GM18508 (cell line): ENCODE data around the gene PAM16.
"Not testable (repeated sequence)": the region's sequence is repeated elsewhere in the genome, so short reads cannot be mapped to it uniquely, and the experiment has no call there.

Source experiments
- ATAC-seq: cut with Tn5 transposase; IDR thresholded peaks from one replicate; pipeline ENCODE4 v1.9.1; 2021; ENCODE audit warnings: moderate number of reproducible peaks; ENCODE audit not compliant: insufficient read depth, unreplicated experiment

Gene PAM16

DNA sequence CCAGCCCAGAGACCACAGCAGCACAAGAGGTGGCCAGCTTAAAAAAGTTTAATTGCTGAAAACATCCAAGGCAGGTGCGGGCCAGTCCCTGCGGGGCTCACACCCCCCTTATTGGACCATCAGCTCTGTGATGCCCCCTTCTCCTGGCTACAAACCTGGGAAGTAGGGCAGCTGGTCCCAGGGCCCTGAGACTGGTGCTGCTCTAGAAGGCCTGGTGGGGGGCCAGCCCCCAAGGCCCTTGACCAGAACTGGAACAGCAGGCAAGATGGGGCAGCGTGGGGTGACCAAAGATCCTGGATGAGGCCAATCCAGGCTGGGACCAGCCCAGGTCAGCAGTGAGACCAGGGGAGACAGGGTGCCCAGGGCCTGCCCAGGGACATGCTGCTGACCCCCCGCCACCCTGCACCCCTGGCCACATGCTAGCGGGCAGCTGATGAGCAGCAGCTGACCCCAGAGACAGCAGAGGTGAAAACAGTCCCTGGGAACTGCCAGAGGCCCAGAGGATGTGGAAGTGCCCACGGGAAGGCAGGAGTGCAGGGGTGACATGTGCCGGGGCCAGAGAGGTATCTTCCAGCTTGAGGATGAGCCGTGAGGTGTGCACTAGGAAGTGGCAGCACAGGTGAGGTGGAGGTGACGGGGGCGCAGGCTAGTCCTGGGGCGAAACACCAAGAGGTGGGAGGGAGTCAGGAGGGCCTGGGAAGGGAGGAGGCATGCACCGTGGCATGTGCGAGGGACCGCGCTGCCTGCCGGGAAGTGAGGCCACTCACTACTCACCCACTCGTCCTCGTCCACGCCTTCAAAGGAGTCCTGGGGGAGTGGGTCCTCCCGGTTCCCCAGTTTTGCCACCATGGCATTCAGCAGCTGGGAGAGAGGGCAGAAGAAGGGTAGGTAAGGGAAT, 3.6 kb upstream of the PAM16 start:
- no peak for ATAC-seq

DNA sequence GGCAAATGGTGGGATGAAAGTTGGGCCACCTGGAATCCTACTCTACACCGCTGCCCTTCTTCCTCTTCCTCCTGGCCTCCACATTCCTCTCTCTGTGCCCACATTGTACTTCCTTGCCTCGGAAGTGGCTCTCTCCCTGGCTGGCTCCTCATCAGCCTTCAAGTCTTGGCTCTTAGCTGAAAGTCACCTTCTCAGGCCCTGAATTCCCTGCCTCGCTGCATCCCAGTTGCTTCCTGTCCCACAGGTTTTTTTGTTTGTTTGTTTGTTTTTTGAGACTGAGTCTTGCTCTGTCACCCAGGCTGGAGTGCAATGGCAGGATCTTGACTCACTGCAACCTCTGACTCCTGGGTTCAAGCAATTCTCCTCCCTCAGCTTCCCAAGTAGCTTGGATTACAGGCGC, 2.6 kb upstream of the PAM16 start:
- no peak for ATAC-seq

DNA sequence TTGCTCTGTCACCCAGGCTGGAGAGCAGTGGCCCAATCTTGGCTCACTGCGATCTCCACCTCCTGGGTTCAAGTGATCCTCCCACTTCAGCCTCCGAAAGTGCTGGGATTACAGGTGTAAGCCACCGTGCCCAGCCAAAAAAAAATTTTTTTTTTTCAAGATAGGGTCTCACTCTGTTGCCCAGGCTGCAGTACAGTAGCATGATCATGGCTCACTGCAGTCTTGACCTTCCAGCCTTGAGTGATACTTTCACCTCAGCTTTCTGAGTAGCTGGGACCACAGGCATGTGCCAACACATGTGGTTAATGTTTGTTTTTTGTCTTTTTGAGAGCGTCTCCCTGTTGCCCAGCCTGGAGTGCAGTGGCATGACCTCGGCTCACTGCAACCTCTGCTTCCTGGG, 1.7 kb upstream of the PAM16 start:
- no peak for ATAC-seq

GRCh38 chr16:4351880-4352279, 759 bp upstream of the PAM16 start:
- no peak for ATAC-seq

DNA sequence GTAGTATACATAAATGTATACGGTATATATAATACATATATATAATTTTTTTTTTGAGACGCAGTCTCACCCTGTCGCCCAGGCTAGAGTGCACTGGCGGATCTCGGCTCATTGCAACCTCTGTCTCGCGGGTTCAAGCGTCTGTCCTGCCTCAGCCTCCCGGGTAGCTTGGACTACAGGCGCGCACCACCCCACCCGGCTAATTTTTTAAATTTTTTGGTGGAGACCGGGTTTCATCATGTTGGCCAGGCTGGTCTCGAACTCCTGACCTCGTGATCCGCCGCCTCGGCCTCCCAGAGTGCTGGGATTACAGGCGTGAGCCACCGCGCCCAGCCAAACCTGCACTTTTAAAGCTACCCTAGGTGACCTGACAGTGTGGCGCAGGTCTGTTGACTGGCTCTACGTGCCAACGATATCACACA, 745 bp downstream of the PAM16 start:
- peak; percentile 8 for ATAC-seq

DNA sequence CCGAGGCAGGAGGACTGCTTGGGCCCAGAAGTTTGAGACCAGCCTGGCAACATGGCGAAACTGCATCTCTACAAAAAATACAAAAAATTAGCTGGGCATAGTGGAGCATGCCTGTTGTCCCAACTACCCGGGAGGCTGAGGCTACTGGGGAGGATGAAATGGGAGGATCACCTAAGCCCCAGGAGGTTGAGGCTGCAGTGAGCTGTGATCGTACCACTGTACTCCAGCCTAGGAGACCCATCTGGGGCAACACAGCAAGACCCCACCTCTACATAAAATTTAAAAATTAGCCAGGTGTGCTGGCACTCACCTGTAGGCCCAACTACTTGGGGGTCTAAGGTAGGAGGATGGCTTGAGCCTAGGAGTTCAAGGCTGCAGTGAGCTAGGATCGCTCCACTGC, 1.8 kb downstream of the PAM16 start:
- ATAC-seq = no peak

GRCh38 chr16:4347765-4348509, 3.2 kb downstream of the PAM16 start:
- no peak for ATAC-seq

- no peak for ATAC-seq
Observed at GRCh38 chr16:4347010-4347409, 4.1 kb downstream of the PAM16 start.

GRCh38 chr16:4345836-4346781, 5.0 kb downstream of the PAM16 start:
- ATAC-seq = no peak

DNA sequence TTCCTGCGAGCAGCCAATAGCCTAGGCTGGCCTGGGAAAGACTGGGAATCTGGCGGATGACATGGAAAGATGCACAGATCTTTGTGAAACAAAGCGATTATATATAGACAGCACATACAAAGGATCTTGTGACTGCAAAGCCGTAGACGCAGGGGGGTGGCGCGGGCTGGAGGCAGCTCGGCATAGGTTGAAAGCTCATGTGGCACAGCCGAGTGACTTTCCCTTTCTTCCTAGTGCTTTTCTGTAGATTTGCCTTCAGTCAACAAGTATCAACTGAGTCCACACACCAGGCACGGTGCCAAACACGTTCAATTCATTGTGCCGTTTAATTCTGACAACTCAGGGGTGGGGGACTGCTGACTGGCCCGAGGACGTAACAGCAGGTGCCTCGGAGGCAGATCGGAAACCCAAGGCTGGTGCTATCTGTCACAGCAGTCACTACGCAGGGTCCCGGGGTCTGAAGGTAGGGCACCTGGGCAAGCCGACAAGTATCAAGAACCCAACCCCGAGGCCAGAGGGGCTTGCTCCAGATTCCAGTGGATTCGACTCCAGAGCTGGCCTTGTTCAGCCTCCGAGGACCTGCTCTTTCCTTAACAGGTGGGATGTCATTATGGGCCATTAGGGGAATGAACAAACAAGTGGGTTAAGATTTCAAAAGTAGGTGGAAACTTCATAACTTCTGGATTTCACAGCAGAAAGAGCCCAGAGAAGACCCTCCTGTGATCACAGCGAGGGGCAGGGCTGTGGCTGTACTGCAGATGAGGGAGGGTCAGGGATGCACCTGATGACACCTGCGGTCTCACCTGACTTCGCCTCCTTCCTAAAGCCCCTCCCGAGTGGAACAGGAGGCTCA, 5.9 kb downstream of the PAM16 start:
- ATAC-seq = no peak

DNA sequence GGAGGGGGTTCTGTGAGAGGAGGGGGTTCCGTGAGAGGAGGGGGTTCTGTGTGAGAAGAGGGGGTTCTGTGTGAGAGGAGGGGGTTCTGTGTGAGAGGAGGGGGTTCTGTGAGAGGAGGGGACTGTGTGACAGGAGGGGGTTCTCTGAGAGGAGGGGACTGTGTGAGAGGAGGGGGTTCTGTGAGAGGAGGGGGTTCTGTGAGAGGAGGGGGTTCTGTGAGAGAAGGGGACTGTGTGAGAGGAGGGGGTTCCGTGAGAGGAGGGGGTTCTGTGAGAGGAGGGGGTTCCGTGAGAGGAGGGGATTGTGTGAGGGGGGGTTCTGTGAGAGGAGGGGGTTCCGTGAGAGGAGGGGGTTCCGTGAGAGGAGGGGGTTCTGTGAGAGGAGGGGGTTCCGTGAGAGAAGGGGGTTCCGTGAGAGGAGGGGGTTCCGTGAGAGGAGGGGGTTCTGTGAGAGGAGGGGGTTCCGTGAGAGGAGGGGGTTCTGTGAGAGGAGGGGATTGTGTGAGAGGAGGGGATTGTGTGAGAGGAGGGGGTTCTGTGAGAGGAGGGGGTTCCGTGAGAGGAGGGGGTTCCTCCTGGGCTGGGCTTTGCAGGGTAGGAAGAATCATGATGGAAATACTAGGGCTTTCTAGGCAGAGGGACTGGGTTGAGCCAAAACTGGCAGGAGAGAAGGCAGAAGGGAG, 6.7 kb downstream of the PAM16 start:
- ATAC-seq = not testable (repeated sequence)

DNA sequence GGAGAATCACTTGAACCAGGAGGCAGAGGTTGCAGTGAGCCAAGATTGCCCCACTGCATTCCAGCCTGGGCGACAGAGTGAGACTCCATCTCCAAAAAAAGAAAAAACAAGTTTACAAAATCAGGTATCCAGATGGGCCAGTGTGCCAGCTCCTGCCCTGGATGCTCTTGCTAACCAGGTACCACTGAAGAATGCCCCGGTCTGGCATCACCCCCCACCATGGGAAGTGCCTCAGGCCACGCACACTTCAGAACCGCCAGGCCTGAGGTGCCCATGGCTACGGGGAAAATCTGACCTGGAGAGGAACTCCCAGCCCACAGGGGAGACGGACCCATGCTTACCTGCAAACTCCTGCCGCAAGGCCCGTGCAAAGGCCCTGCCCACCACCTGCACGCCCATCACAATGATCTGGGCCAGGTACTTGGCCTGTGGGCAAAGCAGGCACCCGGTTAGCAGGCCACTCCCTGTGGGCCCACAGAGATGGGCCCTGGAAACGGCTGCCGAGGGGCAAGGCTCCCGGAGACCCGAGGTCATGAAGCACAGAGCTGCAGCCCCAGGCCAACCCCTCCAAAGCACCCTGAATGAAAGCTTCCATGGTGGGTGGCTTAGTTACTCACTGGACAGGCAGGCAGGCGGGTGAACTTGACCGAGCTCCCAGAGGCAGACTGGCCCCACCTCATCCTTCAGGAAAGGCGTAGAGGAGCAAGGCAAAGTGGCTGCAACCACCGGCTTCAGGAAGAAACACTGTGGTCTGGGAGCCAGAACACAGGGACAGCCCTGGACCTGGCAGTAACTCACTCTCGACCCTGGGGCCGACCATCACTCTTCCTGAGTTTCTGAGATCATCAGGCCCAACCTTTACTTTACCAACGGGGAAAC, 8.0 kb downstream of the PAM16 start:
- no peak for ATAC-seq

DNA sequence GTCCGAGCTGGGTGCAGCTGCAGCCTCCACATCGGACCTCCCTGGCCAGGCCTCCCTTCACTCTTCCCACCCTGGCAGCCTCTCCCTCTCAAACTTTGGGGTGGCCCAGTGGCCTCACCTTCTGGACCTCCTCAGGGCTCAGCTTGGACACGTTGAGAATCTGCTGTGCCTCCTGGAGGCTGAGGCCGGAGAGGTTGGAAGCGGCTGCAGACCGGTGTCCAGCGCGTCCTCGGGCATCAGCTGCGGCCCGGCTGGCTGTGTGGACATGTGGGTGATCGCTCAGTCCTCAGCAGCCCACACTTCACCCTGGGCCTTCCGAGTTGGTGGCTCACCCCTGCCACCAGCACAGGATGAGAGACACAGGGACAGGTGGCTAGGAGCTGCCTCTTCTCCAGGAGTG, 9.9 kb downstream of the PAM16 start:
- ATAC-seq = no peak

DNA sequence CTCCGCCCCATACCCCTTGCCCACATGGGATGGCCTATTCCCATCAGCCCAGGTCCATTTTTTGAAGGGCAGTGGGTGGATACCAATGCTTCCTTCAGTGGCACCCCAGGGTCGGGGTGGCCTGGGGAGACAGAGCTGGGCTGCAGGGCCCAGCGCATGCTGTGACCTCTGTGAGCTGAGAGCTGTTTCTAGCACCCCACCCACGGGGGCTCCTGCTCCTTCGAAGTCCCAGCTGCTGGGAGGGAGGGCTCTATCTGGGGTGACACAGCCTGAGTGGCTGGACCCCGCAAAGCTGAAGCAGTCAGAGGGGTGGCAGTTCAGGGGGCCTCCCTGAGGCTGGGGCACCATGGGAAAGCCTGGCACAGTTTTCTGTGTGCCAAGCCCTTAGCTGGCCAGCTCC, 10.7 kb downstream of the PAM16 start:
- ATAC-seq = no peak

- no peak for ATAC-seq
Observed at GRCh38 chr16:4339909-4340308, 11.2 kb downstream of the PAM16 start.

DNA sequence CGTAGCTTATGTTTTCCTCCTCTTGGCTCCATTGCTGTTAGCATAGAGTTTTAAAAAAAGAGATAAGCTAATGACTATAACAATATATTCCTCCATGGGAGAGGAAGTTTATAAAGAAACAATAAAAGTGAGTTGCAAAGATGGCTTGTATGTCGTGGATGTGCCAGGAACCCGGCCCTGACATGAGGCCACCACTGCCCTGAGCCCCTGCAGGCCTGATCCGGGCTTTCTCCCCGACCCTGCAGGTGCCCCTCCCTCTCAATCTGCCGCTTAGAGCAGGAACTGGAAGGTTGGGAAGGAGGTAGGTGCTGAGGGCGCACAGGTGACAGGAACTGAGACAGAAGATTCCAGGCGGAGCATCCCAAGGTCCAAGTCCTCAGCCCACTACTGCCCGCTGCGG, 11.7 kb downstream of the PAM16 start:
- no peak for ATAC-seq

DNA sequence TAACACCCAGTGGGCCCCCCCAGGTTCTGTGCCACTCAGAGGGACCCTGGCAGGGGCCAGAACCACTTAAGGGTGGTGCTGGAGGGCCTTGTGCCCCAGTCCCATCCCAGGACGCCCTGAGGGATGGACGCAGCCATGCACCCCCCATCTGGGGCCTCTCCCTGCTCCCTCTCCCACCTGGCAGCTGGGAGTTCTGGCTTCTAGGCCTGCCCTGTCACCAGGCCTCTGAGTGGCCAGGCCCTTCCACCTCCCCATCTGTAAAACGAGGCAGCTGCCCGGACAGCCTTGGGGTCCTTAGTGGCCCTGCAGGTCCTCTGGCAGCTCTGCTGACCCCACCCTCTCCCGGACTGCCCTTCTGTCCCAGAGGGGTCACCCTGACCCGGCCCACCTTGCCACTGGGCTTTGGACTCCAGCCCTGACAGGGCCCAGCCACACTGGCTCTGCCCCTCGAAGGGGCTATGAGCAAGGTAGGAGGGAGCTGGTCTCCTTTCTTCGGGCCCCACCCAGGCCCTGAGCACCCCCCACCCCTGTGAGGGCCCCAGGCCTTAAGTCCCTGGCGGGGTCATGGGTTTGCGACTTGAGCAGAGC, 12.3 kb downstream of the PAM16 start:
- no peak for ATAC-seq

- ATAC-seq = no peak
Observed at GRCh38 chr16:4338125-4338582, 13.0 kb downstream of the PAM16 start.
